Islet of Langerhans (tissue), 1 donor: ENCODE results near the gene IL1RAPL1.

Experiments
- FAIRE-seq: peaks from one replicate; lab custom pipeline; 2011; peaks lifted over from hg19 to GRCh38; lab: Jason Lieb, UNC

IL1RAPL1 gene

DNA sequence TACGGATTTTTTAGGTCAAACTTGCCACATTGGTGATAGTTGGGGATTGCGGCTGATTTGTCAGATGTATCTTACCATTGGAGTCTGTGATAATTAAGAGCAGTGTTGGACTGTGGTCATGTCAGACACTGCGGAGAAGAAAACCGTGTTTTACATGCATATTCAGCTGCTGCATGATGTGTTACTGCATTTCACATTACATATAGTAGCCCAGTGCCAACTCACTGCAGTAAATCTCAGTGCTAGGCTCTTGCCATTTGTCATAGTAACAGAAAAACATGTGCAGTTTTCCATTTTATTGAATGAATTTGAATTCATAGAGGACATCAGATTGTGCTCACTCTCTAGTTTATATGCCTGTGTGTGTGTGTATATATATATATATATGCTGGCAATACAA is 543.7 kb downstream of the IL1RAPL1 start:
- no peak for FAIRE-seq

GRCh38 chrX:29136904-29137303 is 549.7 kb downstream of the IL1RAPL1 start:
- FAIRE-seq, result no peak

- FAIRE-seq, result no peak
Measured at GRCh38 chrX:29138003-29138402, 550.8 kb downstream of the IL1RAPL1 start.

- FAIRE-seq, result no peak
Measured at GRCh38 chrX:29143356-29143755, 556.1 kb downstream of the IL1RAPL1 start.

DNA sequence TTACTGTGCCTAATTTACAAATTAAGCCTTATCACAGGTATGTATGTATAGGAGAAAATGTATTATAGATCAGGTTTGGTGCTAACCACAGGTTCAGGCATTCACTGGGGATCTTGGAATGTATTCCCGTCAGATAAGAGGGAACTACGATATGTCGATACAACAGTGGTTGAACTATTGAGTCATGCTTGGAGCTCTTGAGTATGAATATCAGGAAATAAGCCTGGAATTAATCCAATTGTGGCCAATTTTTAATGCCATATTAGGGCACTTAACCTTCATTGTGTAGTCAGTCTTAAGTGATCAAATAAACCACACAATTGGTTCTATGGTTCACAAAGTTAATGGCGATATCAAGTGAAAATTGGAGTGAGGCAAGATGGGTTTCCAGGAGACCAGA is 556.5 kb downstream of the IL1RAPL1 start:
- no peak for FAIRE-seq

- FAIRE-seq, result no peak
Measured at GRCh38 chrX:29145316-29145715, 558.1 kb downstream of the IL1RAPL1 start.

DNA sequence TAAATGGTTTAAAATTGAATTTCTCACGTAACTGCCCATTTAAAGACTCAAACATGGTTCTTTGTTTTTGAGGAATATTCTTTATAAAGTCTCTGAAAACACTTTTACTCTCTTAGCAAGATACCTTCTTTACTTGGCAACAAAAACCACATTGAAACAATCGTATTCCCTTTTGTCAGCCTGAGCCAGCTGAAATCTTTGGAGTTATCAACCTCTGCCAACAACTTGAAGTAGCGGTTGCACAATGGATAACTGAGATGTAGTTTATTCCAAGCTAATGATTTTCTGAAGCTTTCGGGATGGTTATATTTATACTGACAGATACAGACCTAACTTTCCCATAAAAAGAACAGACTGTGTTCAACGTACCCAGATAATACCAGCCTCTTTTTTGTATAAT is 561.3 kb downstream of the IL1RAPL1 start:
- FAIRE-seq, result no peak

GRCh38 chrX:29155286-29155685 is 568.0 kb downstream of the IL1RAPL1 start:
- FAIRE-seq, result no peak

DNA sequence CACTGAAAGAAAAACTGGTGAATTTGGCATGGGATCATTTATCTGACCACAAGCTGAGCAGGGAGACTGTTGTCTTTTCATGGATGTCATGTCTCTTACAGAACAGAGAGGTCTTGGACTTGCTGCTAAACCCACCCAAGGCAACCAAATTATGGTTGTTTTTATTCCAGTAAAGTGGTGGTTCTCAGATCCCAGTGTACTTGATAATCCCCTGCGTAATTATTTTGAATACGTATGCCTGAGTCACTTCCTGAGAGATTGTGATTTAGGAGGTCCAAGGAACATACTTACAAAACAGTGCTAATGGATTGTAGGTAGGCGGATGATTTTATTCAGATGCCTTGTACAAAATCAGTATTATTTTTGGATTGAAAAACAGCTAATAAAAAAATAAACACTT is 585.6 kb downstream of the IL1RAPL1 start:
- FAIRE-seq, result no peak

- FAIRE-seq, result no peak
Measured at GRCh38 chrX:29187264-29187663, 600.0 kb downstream of the IL1RAPL1 start.

GRCh38 chrX:29196501-29196900 is 609.3 kb downstream of the IL1RAPL1 start:
- no peak for FAIRE-seq

DNA sequence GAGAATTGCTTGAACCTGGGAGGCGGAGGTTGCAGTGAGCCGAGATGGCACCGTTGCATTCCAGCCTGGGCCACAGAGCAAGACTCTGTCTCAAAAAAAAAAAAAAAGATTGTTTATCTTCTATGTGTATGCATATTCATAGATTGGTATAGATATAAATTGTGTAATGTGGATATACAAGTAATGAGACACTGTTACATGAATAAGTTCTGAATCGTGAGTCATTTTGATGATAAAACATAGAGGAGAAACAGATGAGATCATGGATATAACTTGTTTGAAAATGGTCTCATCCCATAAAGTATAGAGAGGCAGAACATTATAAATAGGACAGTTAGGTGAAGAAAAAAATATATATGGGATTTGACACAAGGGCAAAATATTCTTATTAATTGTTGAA is 628.0 kb downstream of the IL1RAPL1 start:
- FAIRE-seq, result no peak

GRCh38 chrX:29225670-29226069 is 638.4 kb downstream of the IL1RAPL1 start:
- FAIRE-seq, result no peak

GRCh38 chrX:29229802-29230201 is 642.6 kb downstream of the IL1RAPL1 start:
- no peak for FAIRE-seq

DNA sequence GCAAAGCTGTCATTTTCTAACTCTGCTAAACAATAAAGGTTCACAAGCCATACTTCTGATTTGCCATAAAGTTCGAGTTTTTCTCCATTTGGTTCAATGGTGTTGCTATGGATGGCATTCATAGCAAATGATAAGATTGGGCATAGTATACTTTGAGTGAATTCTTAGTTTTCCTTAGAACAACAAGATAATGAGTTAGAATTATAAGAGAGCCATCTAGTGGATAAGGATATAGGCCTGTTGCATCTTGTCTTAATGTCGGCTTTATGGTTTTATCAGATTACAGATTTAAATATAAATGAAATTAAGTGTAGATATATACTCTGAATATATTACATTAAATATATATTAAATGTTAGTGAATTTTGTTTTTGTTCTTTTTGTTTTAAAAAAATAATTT is 644.6 kb downstream of the IL1RAPL1 start:
- no peak for FAIRE-seq

- FAIRE-seq, result no peak
Measured at GRCh38 chrX:29233592-29234183, 646.4 kb downstream of the IL1RAPL1 start.

DNA sequence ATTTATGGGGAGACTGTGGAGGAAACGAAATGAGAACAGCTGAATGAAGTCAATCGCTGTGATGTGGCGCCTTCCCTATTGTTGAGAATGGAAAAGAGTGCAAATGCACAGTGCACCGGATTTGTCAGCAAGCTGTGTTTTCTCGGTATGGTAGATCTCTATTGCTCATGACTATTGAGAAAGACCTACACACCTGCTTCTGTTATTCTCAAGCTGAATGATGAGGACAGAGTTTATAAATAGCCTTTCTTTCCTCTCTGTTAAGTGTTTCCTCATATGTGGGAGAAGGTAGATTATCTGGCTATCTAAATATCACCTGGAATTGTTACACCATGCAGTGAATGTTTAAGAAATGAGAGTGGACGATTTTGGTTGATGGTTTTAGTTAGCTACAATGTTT is 650.7 kb downstream of the IL1RAPL1 start:
- FAIRE-seq, result no peak

DNA sequence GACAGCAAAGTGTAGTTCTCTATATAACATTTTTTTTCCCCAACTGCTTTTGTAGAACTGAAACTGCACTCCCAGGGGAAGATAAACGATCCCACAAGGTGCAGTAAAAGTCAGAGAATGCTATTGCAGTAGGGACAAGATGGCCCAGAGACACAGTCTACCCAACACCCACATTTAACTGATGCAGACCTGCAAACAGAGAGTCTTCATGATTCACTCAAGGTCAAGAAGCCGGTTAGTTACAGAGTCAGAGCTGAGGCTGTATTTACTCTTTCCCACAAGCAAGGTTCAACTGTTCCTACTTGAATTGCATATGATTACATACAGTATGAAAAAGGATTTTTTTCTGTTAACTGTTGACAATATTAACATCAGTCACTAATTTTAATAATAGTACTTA is 654.6 kb downstream of the IL1RAPL1 start:
- no peak for FAIRE-seq

DNA sequence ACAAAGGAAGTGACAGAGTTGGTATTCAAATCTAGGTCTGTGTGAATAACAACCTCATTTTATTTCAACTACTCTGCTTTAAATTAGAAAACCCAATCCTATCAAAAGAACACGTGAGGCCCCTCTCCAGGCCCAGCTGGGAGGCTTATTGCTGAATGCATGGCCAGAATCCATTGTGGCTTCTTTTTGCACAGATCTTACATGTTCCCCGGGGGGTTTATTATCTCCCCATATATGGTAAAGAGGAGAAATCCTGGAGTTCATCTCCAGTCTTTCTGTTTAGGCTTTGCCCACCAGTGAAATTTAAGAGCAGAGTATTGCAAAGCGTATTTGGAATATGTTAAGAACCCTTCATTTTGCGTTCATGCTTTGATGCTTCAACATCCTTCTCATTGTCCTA is 655.6 kb downstream of the IL1RAPL1 start:
- FAIRE-seq, result no peak

GRCh38 chrX:29243942-29244341 is 656.7 kb downstream of the IL1RAPL1 start:
- FAIRE-seq, result no peak

DNA sequence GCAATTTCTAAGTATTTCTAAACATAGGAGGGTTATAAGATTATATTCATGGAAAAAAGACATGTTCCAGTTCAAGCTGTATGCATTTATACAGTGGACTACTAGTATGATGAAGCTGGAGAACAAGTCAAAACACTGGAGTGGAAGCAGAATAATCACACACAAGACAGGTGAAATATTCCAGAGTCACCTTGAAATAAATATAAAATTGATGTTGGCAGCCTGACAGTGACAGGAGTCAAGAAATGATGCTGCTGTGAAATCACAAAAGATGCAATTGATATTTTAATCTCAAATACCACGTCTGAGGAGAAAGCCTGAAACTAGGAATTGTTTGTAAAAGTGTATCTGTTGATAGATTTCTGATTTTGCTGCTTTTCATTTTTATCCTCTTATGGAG is 667.3 kb downstream of the IL1RAPL1 start:
- no peak for FAIRE-seq

DNA sequence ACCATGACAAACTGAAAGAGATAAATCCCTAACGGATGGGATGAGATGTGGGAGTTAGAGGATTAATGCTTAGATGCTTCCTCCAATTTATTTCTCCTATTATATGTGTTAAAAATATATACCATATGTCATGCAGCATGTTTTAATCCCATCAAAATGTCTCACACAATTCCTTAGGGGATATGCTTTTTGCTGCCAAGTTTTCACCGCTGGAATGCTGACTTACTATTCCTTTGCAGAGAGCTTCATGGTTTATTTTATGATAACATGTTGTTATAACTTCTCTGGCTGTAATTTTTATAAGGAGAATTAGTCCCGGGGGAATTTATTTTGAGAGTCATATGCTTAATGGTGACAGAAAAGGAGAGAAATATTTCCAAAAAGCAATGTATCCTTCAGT is 670.3 kb downstream of the IL1RAPL1 start:
- FAIRE-seq, result no peak

DNA sequence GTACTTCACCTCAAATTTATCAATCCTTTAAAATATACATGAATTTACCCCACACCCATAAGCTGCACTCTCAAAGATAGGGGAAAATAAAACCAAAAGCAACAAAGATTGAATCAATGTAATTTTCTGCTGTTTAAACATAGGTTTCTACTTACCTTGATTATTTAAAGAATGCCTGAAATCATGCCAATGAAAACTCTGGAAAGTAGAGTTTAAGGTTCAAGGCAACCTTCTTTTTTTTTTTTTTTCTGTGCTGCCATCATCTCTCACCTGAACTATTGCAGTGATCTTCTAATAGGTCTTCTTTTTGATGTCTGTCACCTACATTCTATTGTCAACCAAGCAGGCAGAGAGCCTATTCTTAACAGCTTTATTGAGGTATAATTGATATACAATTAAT is 682.1 kb downstream of the IL1RAPL1 start:
- no peak for FAIRE-seq

- FAIRE-seq, result no peak
Measured at GRCh38 chrX:29274517-29274916, 687.3 kb downstream of the IL1RAPL1 start.

GRCh38 chrX:29275928-29276327 is 688.7 kb downstream of the IL1RAPL1 start:
- no peak for FAIRE-seq
